ENCODE measurements around the gene TFF2. TPM values are rescaled to one million over a fixed set of nuclear protein-coding genes. Genes with fewer than 3 reads are reported as not detected.
A peak's percentile ranks its signal among the peaks of the same experiment; 100 is the strongest.

The TFF2 gene
- total and polyA plus RNA-seq, 11 donors: not detected

DNA sequence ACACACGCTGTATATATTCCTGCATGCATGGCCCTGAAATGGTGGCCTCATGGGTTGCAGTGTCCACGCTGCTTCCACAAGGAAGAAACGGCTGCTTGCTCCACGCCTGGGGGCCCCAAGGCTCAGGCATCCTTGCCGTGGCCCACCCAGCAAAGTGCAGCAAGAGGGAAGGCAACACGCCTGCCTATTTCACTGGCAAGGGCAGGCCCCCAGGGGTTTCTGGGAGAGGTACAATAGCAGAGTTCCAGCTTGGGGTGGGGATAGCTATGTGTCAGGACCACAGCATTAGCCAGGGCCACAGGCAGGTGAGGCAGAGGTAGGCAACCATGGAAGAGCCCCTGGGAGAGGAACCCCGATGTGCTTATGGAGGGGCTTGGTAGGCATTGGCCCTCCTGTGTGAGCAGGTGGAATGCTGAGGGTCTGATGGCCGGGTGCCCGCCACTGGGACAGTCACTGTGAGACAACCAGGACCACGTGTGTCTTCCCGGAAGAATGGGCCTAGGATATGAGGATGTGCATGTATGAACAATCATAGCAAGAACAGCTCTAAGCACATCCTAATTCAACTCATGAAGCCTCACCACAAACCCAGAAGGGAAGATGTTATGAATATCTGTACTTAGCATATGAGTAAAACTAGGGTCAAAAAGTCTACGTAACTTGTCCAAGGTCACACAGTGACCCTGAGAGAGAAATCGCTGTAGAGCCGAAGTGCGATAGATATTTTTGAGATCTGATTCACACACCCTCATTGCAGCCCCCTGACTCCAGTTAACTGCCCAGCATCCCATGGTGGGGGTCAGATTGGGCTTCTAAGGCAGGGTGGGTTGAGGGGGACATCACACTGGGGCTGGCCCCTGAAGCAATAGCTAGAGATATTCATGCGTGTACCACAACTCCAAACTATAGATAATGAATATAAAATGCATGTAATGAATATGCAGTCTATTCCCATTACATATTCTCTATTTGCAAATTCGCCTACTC, 11.8 kb downstream of the TFF2 start:
- H3K27ac ChIP-seq: no peak overlapping the region
- H3K4me1 ChIP-seq: peaks cover 0 to 6% (median 0%) of the 10 kb centered on the region in 12 donors
- no peaks in the 10 kb centered on the region for H3K36me3 ChIP-seq
- TF ChIP-seq POLR2A (IDR thresholded peaks at IDR 0.05): no peak
- TF ChIP-seq CTCF (IDR thresholded peaks at IDR 0.05): no peak
- WGBS, 4 donors: 93 to 95% (median 94%) methylated on average over 13 to 17 of the region's 17 CpGs
- no peak overlapping the region for H3K4me3 ChIP-seq
- ATAC-seq (no peak), DNase-seq (no peak)
- H3K27me3 ChIP-seq: peaks cover 0 to 25% (median 4%) of the 10 kb centered on the region in 9 donors
- intact Hi-C loops (cut with DNase I): loop anchor here in 7 of 10 donors (5.0 to 10.0 kb wide), 4 partner anchors 106 to 194 kb away; no protein-coding TSS in a partner anchor
- no peaks in the 10 kb centered on the region for H3K9me3 ChIP-seq

DNA sequence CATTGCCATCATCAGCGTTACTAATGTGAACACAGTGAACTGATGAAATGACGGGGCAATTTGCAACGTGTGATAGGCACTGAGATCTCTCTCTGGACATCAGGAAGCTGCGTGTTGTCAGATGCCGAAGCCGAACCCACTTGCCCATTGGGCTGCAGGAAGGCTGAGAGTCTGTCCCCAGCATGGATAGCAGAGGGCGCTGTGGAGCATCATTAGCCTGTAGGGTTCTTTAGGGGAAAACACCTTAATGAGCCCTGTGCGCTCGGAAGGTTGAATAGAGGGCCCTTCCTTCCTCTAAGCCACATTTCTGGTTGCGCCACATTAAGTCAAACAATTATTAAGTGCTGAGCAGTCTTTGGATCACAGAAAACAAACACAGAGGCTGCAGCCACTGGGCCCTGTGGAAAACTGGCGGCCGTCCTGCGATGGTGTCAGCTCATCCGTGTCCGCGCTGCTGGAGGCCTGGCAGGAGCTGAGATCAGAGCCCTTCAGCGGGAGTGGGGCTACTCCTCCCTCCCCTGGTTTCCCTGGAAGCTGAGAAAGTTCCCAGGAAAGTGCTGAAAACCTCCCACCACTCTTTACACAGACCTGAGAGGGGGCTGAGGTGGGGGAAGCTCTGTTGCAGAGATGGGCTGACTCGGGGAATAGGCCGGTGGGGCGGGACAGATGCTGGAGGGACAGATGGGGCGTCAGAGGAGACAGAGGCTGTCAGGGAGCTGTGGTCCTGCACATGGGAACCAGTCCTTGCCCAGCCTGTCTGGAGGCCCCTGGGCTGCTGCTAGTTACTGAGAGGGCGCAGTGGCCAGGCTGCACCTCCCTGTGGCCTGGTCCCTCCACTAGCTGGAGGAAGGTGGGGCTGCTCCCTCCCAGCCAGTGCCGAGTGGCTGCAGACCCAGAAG, 12.7 kb downstream of the TFF2 start:
- TF ChIP-seq POLR2A (IDR thresholded peaks at IDR 0.05) (no peak), CTCF (IDR thresholded peaks at IDR 0.05) (peak; percentile 31 to 68 (median 61))
- DNase-seq: peak in 4 of 5 donors; percentile 47 to 62 (median 56)
- peaks cover 0 to 26% (median 8%) of the 10 kb centered on the region in 9 donors for H3K27me3 ChIP-seq
- ATAC-seq: peak in 3 of 4 donors; percentile 56 to 86 (median 78)
- H3K27ac ChIP-seq: no peak overlapping the region
- no peaks in the 10 kb centered on the region for H3K9me3 ChIP-seq
- intact Hi-C loops (cut with DNase I): loop anchor here in 7 of 10 donors (5.0 to 10.0 kb wide), 4 partner anchors 107 to 193 kb away; no protein-coding TSS in a partner anchor
- no peak overlapping the region for H3K4me3 ChIP-seq
- 40 to 52% (median 45%) methylated on average over 13 to 23 of the region's 23 CpGs for WGBS, 4 donors
- H3K4me1 ChIP-seq: peaks cover 0 to 6% (median 0%) of the 10 kb centered on the region in 12 donors
- no peaks in the 10 kb centered on the region for H3K36me3 ChIP-seq

DNA sequence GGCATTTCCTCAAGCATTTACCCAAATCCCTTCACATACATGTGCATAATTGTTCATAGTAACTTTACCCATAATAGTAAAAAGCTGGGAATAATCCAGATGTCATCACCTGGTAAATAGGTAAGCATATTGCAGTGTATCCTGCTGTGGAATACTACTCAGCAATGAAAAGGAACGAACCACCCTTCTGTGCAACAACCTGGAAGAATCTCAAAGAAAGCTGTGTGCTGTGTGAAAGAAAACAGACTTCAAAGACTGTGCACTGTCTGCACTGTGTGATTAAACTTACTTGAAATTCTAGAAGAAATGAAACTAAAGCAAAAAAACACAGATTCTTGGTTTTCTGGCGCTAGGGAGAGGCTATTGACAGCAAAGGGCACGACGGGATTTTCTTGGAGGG, 13.5 kb downstream of the TFF2 start:
- DNase-seq (no peak), ATAC-seq (no peak)
- WGBS, 4 donors: 86 to 92% (median 91%) methylated on average over 4 of the region's 4 CpGs
- no peak overlapping the region for H3K27ac ChIP-seq
- peaks cover 0 to under 1% (median 0%) of the 10 kb centered on the region in 12 donors for H3K9me3 ChIP-seq
- H3K27me3 ChIP-seq: peaks cover 0 to 27% (median 8%) of the 10 kb centered on the region in 9 donors
- H3K36me3 ChIP-seq: no peaks in the 10 kb centered on the region
- H3K4me3 ChIP-seq: no peak overlapping the region
- peaks cover 0 to 6% (median 0%) of the 10 kb centered on the region in 12 donors for H3K4me1 ChIP-seq
- intact Hi-C loops (cut with DNase I): loop anchor here in 7 of 10 donors (5.0 to 10.0 kb wide), 4 partner anchors 108 to 192 kb away; no protein-coding TSS in a partner anchor
- no peak for TF ChIP-seq POLR2A (IDR thresholded peaks at IDR 0.05)
- no peak for TF ChIP-seq CTCF (IDR thresholded peaks at IDR 0.05)
